Uterine smooth muscle cell (primary cell): ENCODE data around the gene LRGUK. TPM values are rescaled to one million over a fixed set of nuclear protein-coding genes. Genes with fewer than 3 reads are reported as not detected.

Source experiments
- total RNA-seq: library from RNA; depleted of rRNA; stranded (reverse); fragments of >200 nt; gene quantifications from 2 replicates; pipeline ENCODE4 v1.2.3, GENCODE V29; 2014

The LRGUK gene, protein sequence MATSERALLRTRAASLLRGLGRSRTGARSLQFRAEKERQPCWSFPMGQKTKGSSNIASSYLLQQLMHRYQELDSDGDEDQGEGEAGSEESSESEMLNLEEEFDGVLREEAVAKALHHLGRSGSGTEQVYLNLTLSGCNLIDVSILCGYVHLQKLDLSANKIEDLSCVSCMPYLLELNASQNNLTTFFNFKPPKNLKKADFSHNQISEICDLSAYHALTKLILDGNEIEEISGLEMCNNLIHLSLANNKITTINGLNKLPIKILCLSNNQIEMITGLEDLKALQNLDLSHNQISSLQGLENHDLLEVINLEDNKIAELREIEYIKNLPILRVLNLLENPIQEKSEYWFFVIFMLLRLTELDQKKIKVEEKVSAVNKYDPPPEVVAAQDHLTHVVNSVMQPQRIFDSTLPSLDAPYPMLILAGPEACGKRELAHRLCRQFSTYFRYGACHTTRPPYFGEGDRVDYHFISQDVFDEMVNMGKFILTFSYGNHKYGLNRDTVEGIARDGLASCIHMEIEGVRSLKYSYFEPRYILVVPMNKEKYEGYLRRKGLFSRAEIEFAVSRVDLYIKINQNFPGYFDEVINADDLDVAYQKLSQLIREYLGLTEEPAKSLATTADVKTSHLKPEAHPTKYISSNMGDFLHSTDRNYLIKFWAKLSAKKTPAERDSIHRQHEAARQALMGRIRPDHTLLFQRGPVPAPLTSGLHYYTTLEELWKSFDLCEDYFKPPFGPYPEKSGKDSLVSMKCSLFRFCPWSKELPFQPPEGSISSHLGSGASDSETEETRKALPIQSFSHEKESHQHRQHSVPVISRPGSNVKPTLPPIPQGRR
- 0.12 and 0.22 TPM in 2 replicates for total RNA-seq

DNA sequence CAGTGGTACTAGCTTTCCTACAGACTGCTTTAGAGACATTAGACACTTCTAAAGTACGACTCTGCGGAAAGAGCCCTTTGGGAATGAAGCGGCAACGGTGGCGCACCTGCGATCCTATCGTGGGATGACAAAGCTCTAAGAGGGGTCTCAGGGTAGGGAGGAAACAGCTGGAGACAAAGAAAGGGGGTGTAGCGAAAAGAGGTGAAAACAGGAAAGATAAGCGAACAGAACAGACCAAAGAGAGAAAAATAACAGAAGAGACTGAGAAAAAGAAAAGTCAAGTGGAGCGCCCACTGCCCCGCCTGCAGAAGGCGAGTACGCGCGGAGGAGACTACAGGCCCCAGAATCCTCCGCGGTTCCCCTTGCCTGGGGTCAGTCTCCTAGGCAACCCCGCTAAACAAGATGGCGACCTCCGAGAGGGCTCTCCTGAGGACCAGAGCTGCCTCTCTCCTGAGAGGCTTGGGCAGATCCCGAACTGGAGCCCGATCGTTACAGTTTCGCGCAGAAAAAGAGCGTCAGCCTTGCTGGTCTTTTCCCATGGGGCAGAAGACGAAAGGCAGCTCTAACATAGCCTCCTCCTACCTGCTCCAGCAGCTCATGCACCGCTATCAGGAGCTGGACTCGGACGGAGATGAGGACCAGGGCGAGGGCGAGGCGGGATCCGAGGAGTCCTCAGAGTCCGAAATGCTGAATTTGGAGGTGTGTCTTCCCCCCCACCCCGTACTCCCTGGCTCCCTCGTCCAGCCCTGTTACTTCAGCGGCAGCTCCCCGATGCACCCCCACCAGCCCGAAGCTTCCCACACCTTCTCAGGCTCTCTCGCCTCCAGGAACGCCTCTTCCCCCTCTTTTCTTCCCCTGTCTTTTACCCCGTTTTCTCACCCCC lies at the start of gene LRGUK:
Gene LRGUK (plus strand): TSS at position 375 of the 883 bp plus-strand sequence. CDS start 28 bp downstream, at position 403.

Other genes starting within 250 kb of the LRGUK start
- 18.2 and 24.6 TPM in 2 replicates for gene SLC35B4, start 189.6 kb downstream of the LRGUK start, total RNA-seq